ENCODE data around the gene BRINP3.

The BRINP3 gene

GRCh38 chr1:190452272-190452848, 25.3 kb downstream of the BRINP3 start:
- no peak for DNase-seq (ENCODE audit: low read depth)

- no peak for DNase-seq (ENCODE audit: low read depth)
These were observed 33.2 kb downstream of the BRINP3 start for GRCh38 chr1:190444464-190444863.

GRCh38 chr1:190439447-190439846, 38.2 kb downstream of the BRINP3 start:
- no peak for DNase-seq (ENCODE audit: low read depth)

- DNase-seq (ENCODE audit: low read depth): no peak
These were observed 41.0 kb downstream of the BRINP3 start for GRCh38 chr1:190436615-190437014.

GRCh38 chr1:190429932-190430331, 47.7 kb downstream of the BRINP3 start:
- no peak for DNase-seq (ENCODE audit: low read depth)

- DNase-seq (ENCODE audit: low read depth): no peak
These were observed 48.5 kb downstream of the BRINP3 start for GRCh38 chr1:190429141-190429540.

- DNase-seq (ENCODE audit: low read depth): no peak
These were observed 61.4 kb downstream of the BRINP3 start for GRCh38 chr1:190416239-190416638.

GRCh38 chr1:190413142-190413541, 64.5 kb downstream of the BRINP3 start:
- no peak for DNase-seq (ENCODE audit: low read depth)

GRCh38 chr1:190403402-190403801, 74.3 kb downstream of the BRINP3 start:
- DNase-seq (ENCODE audit: low read depth): no peak

- no peak for DNase-seq (ENCODE audit: low read depth)
These were observed 78.4 kb downstream of the BRINP3 start for GRCh38 chr1:190399233-190399632.

GRCh38 chr1:190391582-190391981, 86.1 kb downstream of the BRINP3 start:
- DNase-seq (ENCODE audit: low read depth): no peak

- DNase-seq (ENCODE audit: low read depth): no peak
These were observed 99.7 kb downstream of the BRINP3 start for GRCh38 chr1:190377991-190378390.

- no peak for DNase-seq (ENCODE audit: low read depth)
These were observed 100.4 kb downstream of the BRINP3 start for GRCh38 chr1:190377294-190377693.

- DNase-seq (ENCODE audit: low read depth): no peak
These were observed 101.6 kb downstream of the BRINP3 start for GRCh38 chr1:190376044-190376443.

GRCh38 chr1:190373705-190374336, 103.8 kb downstream of the BRINP3 start:
- DNase-seq (ENCODE audit: low read depth): no peak

GRCh38 chr1:190367200-190367599, 110.5 kb downstream of the BRINP3 start:
- DNase-seq (ENCODE audit: low read depth): no peak

GRCh38 chr1:190365283-190365682, 112.4 kb downstream of the BRINP3 start:
- DNase-seq (ENCODE audit: low read depth): no peak

- no peak for DNase-seq (ENCODE audit: low read depth)
These were observed 124.0 kb downstream of the BRINP3 start for GRCh38 chr1:190353538-190354101.

- no peak for DNase-seq (ENCODE audit: low read depth)
These were observed 133.2 kb downstream of the BRINP3 start for GRCh38 chr1:190344454-190344853.

GRCh38 chr1:190338829-190339228, 138.8 kb downstream of the BRINP3 start:
- no peak for DNase-seq (ENCODE audit: low read depth)

- no peak for DNase-seq (ENCODE audit: low read depth)
These were observed 148.8 kb downstream of the BRINP3 start for GRCh38 chr1:190328871-190329270.

GRCh38 chr1:190328361-190328760, 149.3 kb downstream of the BRINP3 start:
- DNase-seq (ENCODE audit: low read depth): no peak

GRCh38 chr1:190327271-190327670, 150.4 kb downstream of the BRINP3 start:
- no peak for DNase-seq (ENCODE audit: low read depth)

GRCh38 chr1:190323530-190323929, 154.1 kb downstream of the BRINP3 start:
- no peak for DNase-seq (ENCODE audit: low read depth)

All from activated T-cell treated with anti-CD3 and anti-CD28 coated beads for 48 hours (primary cell).